H9 (cell line): ENCODE measurements around the gene ABL2. TPM values are rescaled to one million over a fixed set of nuclear protein-coding genes. Genes with fewer than 3 reads are reported as not detected.
A peak's percentile ranks its signal among the peaks of the same experiment; 100 is the strongest.

Source experiments
- DNase-seq: peaks from one replicate; pipeline ENCODE4 v3.0.0-alpha.2; 2017
- H2AFZ ChIP-seq: one replicate; pipeline ENCODE4 v1.6.1; 2013; ENCODE audit warnings: mild to moderate bottlenecking, low read length, control low read depth, moderate library complexity
- H2AK5ac ChIP-seq: 2 replicates; pipeline ENCODE4 v1.6.1; 2013; ENCODE audit warnings: low read length, control low read depth, mixed read lengths; ENCODE audit not compliant: insufficient read length
- H2BK120ac ChIP-seq: one replicate; pipeline ENCODE4 v1.6.1; 2013; ENCODE audit warnings: low read depth, mild to moderate bottlenecking, low read length, control low read depth, inconsistent platforms; ENCODE audit not compliant: poor library complexity, severe bottlenecking
- H2BK12ac ChIP-seq: 2 replicates; pipeline ENCODE4 v1.6.1; 2013; ENCODE audit warnings: low read length, control low read depth, mixed read lengths, low read depth; ENCODE audit not compliant: insufficient read length
- H2BK15ac ChIP-seq: 2 replicates; pipeline ENCODE4 v1.6.1; 2013; ENCODE audit warnings: low read depth, low read length, control low read depth
- H2BK20ac ChIP-seq: one replicate; pipeline ENCODE4 v1.6.1; 2013; ENCODE audit warnings: low read depth, mild to moderate bottlenecking, low read length, control low read depth, inconsistent platforms; ENCODE audit not compliant: poor library complexity, severe bottlenecking
- H2BK5ac ChIP-seq: 2 replicates; pipeline ENCODE4 v1.6.1; 2013; ENCODE audit warnings: low read length, control low read depth, mixed read lengths; ENCODE audit not compliant: insufficient read length
- H3K14ac ChIP-seq: 2 replicates; pipeline ENCODE4 v1.6.1; 2013; ENCODE audit warnings: low read length, control low read depth; ENCODE audit not compliant: insufficient read depth
- H3K18ac ChIP-seq: 2 replicates; pipeline ENCODE4 v1.6.1; 2013; ENCODE audit warnings: low read depth, mild to moderate bottlenecking, mixed read lengths, low read length, control low read depth; ENCODE audit not compliant: insufficient read length
- H3K23ac ChIP-seq: 2 replicates; pipeline ENCODE4 v1.6.1; 2013; ENCODE audit warnings: low read length, control low read depth, mixed read lengths, low read depth; ENCODE audit not compliant: insufficient read length
- H3K23me2 ChIP-seq: 2 replicates; pipeline ENCODE4 v1.6.1; 2013; ENCODE audit warnings: low read depth, mild to moderate bottlenecking, mixed read lengths, low read length, control low read depth; ENCODE audit not compliant: insufficient read length, poor library complexity, severe bottlenecking
- H3K27ac ChIP-seq: 2 replicates; pipeline ENCODE4 v1.5.1; 2013; ENCODE audit warnings: low read length, control low read depth, mixed read lengths, low read depth; ENCODE audit not compliant: insufficient read length
- H3K27me3 ChIP-seq: 2 replicates; pipeline ENCODE4 v1.6.1; 2013; ENCODE audit warnings: low read length, control low read depth, inconsistent platforms; ENCODE audit not compliant: insufficient read depth
- H3K4ac ChIP-seq: 2 replicates; pipeline ENCODE4 v1.6.1; 2013; ENCODE audit warnings: low read depth, mild to moderate bottlenecking, control low read depth, inconsistent platforms, low read length, moderate library complexity
- H3K4me1 ChIP-seq: 2 replicates; pipeline ENCODE4 v1.6.1; 2013; ENCODE audit warnings: low read length, control low read depth, inconsistent platforms; ENCODE audit not compliant: insufficient read depth
- H3K4me2 ChIP-seq: 2 replicates; pipeline ENCODE4 v1.6.1; 2013; ENCODE audit warnings: low read length, control low read depth, mixed read lengths; ENCODE audit not compliant: insufficient read length, insufficient read depth
- H3K56ac ChIP-seq: 2 replicates; pipeline ENCODE4 v1.6.1; 2013; ENCODE audit warnings: low read depth, mild to moderate bottlenecking, mixed read lengths, low read length, control low read depth; ENCODE audit not compliant: insufficient read length
- H3K79me1 ChIP-seq: 2 replicates; pipeline ENCODE4 v1.6.1; 2013; ENCODE audit warnings: low read depth, mild to moderate bottlenecking, moderate library complexity, low read length, control low read depth, inconsistent platforms; ENCODE audit not compliant: insufficient read depth, poor library complexity, severe bottlenecking
- H3K79me2 ChIP-seq: 2 replicates; pipeline ENCODE4 v1.6.1; 2013; ENCODE audit warnings: low read length, control low read depth, inconsistent platforms; ENCODE audit not compliant: insufficient read depth
- H3K9ac ChIP-seq: 2 replicates; pipeline ENCODE4 v1.6.1; 2013; ENCODE audit warnings: low read length, control low read depth, mixed read lengths; ENCODE audit not compliant: insufficient read length; ENCODE audit errors: extremely low read depth
- H3K9me3 ChIP-seq: one replicate; pipeline ENCODE4 v1.6.1; 2013; ENCODE audit warnings: low read depth, low read length, inconsistent platforms; ENCODE audit not compliant: control insufficient read depth
- H3T11ph ChIP-seq: one replicate; pipeline ENCODE4 v1.6.1; 2013; ENCODE audit warnings: mild to moderate bottlenecking, low read length, control low read depth, inconsistent platforms
- H4K20me1 ChIP-seq: one replicate; pipeline ENCODE4 v1.6.1; 2013; ENCODE audit not compliant: control insufficient read depth, insufficient read length, insufficient read depth
- H4K5ac ChIP-seq: 2 replicates; pipeline ENCODE4 v1.6.1; 2013; ENCODE audit warnings: low read depth, mild to moderate bottlenecking, mixed read lengths, low read length, control low read depth; ENCODE audit not compliant: insufficient read length
- H4K8ac ChIP-seq: replicated peaks from 2 replicates; pipeline ENCODE4 v1.6.1; 2013; ENCODE audit warnings: low read length, control low read depth, mixed read lengths, low read depth; ENCODE audit not compliant: insufficient read length
- H4K91ac ChIP-seq: 2 replicates; pipeline ENCODE4 v1.6.1; 2013; ENCODE audit warnings: low read depth, mild to moderate bottlenecking, moderate library complexity, mixed read lengths, low read length, control low read depth; ENCODE audit not compliant: insufficient read length
- H3K27ac Mint-ChIP-seq, 3 experiments: 2 replicates in 2 of 3; 3 replicates in 1 of 3; pipeline ENCODE4 v1.8.0; 2020 to 2021; ENCODE audit warnings: mixed read lengths in 3 of 3, mild to moderate bottlenecking in 1 of 3, moderate library complexity in 1 of 3
- H3K27me3 Mint-ChIP-seq: 2 replicates; pipeline ENCODE4 v1.8.0; 2021; ENCODE audit warnings: low read depth, mild to moderate bottlenecking, moderate library complexity, mixed read lengths
- H3K36me3 Mint-ChIP-seq, 3 experiments: 2 replicates in 2 of 3; 3 replicates in 1 of 3; pipeline ENCODE4 v1.8.0; 2020 to 2021; ENCODE audit warnings: low read depth in 3 of 3, mixed read lengths in 3 of 3; ENCODE audit not compliant: insufficient read depth in 1 of 3
- H3K4me1 Mint-ChIP-seq, 2 experiments: 2 replicates each; pipeline ENCODE4 v1.8.0; 2020; ENCODE audit warnings: mixed read lengths in 2 of 2
- H3K4me3 Mint-ChIP-seq, 2 experiments: 2 replicates in 1 of 2; 3 replicates in 1 of 2; pipeline ENCODE4 v1.8.0; 2020 to 2021; ENCODE audit warnings: mild to moderate bottlenecking in 2 of 2, mixed read lengths in 2 of 2, moderate library complexity in 1 of 2
- H3K9me3 Mint-ChIP-seq, 2 experiments: 2 replicates in 1 of 2; 3 replicates in 1 of 2; pipeline ENCODE4 v1.8.0; 2020; ENCODE audit warnings: mild to moderate bottlenecking in 2 of 2, mixed read lengths in 2 of 2, moderate library complexity in 1 of 2
- WGBS: extraction: QIAGEN DNeasy Blood & Tissue Kit; methylation state at CpG from one replicate; pipeline ENCODE4 v1.1.7; 2013; ENCODE audit warnings: missing lambda C conversion rate, low lambda C conversion rate, mixed read lengths; ENCODE audit not compliant: insufficient read length; ENCODE audit errors: extremely low coverage; 5-methylcytosine and 5-hydroxymethylcytosine counted together
- total RNA-seq: library from RNA; stranded (reverse); gene quantifications from 2 replicates; pipeline ENCODE4 v1.2.1, GENCODE V29; 2021
- TF ChIP-seq, protein P1 (sequence below): fragments of 200-600 bp; sonication (generic); conservative IDR thresholded peaks from 3 replicates; pipeline ENCODE4 v1.8.0; 2021; ENCODE audit warnings: antibody characterized with exemption, mild to moderate bottlenecking

Gene ABL2
- total RNA-seq, 1 experiment from 2014 or later, result 21.2 TPM

DNA sequence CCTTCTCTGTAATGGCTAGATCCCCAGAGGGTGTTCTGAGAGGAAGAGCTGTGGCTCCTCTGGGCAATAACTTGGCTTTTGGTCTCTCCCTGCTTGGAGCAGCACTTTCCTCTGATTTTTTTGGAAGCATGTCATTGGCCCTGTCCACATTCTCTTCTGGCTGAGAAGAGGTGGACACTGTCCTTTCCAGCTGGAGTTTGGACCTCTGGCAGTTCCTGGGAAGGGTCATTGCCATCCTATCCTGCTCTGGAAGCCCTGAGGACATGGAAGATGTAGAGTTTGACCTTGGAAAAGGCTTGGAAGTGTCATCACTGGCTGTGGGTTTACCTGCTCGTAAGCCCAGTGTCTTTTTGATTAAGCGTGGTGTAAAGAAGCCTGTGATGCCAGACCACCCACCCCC, 120.8 kb downstream of the ABL2 start:
- H3K4me1 ChIP-seq, result no peaks in the 10 kb centered on the region
- no peak overlapping the region for H3K4ac ChIP-seq
- H3K23me2 ChIP-seq, result no peaks in the 10 kb centered on the region
- no peaks in the 10 kb centered on the region for H3K9me3 ChIP-seq
- no peak overlapping the region for H3K23ac ChIP-seq
- H3K18ac ChIP-seq, result no peak overlapping the region
- no peaks in the 10 kb centered on the region for H3K27me3 ChIP-seq
- H2BK12ac ChIP-seq, result no peak overlapping the region
- no peak overlapping the region for H3K27ac ChIP-seq
- no peak overlapping the region for H3T11ph ChIP-seq
- no peak overlapping the region for H2BK120ac ChIP-seq
- Mint-ChIP-seq H3K4me3 (no peak overlapping the region), H3K27me3 (no peaks in the 10 kb centered on the region; the same call in 1 of the 2 replicates), H3K27ac (peak overlapping the region in 1 of 3 experiments; percentile 70; a peak in 1 of 7 replicates), H3K9me3 (no peaks in the 10 kb centered on the region), H3K36me3 (peaks cover 19 to 49% (median 44%) of the 10 kb centered on the region in 3 experiments; a peak in 6 of 7 replicates), H3K4me1 (peaks cover 12 to 16% of the 10 kb centered on the region in 2 experiments)
- no peak overlapping the region for H2AFZ ChIP-seq
- TF ChIP-seq, protein P1, sequence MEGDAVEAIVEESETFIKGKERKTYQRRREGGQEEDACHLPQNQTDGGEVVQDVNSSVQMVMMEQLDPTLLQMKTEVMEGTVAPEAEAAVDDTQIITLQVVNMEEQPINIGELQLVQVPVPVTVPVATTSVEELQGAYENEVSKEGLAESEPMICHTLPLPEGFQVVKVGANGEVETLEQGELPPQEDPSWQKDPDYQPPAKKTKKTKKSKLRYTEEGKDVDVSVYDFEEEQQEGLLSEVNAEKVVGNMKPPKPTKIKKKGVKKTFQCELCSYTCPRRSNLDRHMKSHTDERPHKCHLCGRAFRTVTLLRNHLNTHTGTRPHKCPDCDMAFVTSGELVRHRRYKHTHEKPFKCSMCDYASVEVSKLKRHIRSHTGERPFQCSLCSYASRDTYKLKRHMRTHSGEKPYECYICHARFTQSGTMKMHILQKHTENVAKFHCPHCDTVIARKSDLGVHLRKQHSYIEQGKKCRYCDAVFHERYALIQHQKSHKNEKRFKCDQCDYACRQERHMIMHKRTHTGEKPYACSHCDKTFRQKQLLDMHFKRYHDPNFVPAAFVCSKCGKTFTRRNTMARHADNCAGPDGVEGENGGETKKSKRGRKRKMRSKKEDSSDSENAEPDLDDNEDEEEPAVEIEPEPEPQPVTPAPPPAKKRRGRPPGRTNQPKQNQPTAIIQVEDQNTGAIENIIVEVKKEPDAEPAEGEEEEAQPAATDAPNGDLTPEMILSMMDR, result no peak
- H3K56ac ChIP-seq, result no peak overlapping the region
- no peak overlapping the region for H2AK5ac ChIP-seq
- no peak overlapping the region for H2BK20ac ChIP-seq
- no peak overlapping the region for H3K4me2 ChIP-seq
- DNase-seq, result no peak
- no peaks in the 10 kb centered on the region for H3K79me2 ChIP-seq
- H3K14ac ChIP-seq, result no peak overlapping the region
- H4K5ac ChIP-seq, result no peak overlapping the region
- H4K20me1 ChIP-seq, result no peaks in the 10 kb centered on the region
- H2BK15ac ChIP-seq, result no peak overlapping the region
- no peak overlapping the region for H4K91ac ChIP-seq
- H3K79me1 ChIP-seq, result no peaks in the 10 kb centered on the region
- H4K8ac ChIP-seq, result no peak overlapping the region
- no CpG with 5 or more reads among the region's 2 CpGs for WGBS
- no peak overlapping the region for H3K9ac ChIP-seq
- H2BK5ac ChIP-seq, result no peak overlapping the region
